Caco-2 (cell line): ENCODE data around the gene ZFR2. TPM values are rescaled to one million over a fixed set of nuclear protein-coding genes. Genes with fewer than 3 reads are reported as not detected.

Experiments
- BruUV-seq: library from RNA; stranded (reverse); fragments of 400-500 nt; replicated peaks from 2 replicates; lab custom pipeline; 2021; lab: Mats Ljungman, UMichigan
- CTCF ChIA-PET: fragments of 300-600 bp; sonication (Branson Sonifier 250); formaldehyde crosslinking; loops from one replicate; lab custom pipeline; 2022; ENCODE audit warnings: antibody characterized with exemption; lab: Charles Lee
- POLR2A ChIA-PET: fragments of 300-600 bp; sonication (Branson Sonifier 250); formaldehyde crosslinking; loops from one replicate; lab custom pipeline; 2022; ENCODE audit warnings: antibody characterized with exemption; lab: Charles Lee
- DNase-seq, 2 experiments: peaks; one replicate each; pipeline versions ENCODE4 v3.0.0 to v3.0.0-alpha.2; 2020 to 2022
- H3K27me3 ChIP-seq: replicated peaks from 2 replicates; pipeline ENCODE4 v1.6.0; 2011; ENCODE audit warnings: low read length; ENCODE audit not compliant: control insufficient read depth, insufficient read depth
- H3K36me3 ChIP-seq: 2 replicates; pipeline ENCODE4 v1.5.1; 2011; ENCODE audit warnings: low read length; ENCODE audit not compliant: control insufficient read depth, insufficient read depth
- H3K4me1 ChIP-seq: fragments of 250-450 bp; sonication (Bioruptor Pico); 2 replicates; pipeline ENCODE4 v1.5.1; 2020; ENCODE audit warnings: mild to moderate bottlenecking
- H3K4me3 ChIP-seq: 2 replicates; pipeline ENCODE4 v1.5.1; 2011; ENCODE audit warnings: low read depth, mild to moderate bottlenecking, control low read depth, low read length
- H3K9me3 ChIP-seq: fragments of 250-450 bp; sonication (Bioruptor Pico); 2 replicates; pipeline ENCODE4 v1.5.1; 2020; ENCODE audit warnings: mild to moderate bottlenecking, moderate library complexity
- H3K27ac Mint-ChIP-seq: one replicate; pipeline ENCODE4 v1.8.0; 2022; ENCODE audit warnings: mixed read lengths; ENCODE audit not compliant: unreplicated experiment
- H3K27me3 Mint-ChIP-seq: one replicate; pipeline ENCODE4 v1.8.0; 2022; ENCODE audit warnings: mixed read lengths; ENCODE audit not compliant: insufficient read depth, unreplicated experiment
- H3K36me3 Mint-ChIP-seq: one replicate; pipeline ENCODE4 v1.8.0; 2022; ENCODE audit warnings: mild to moderate bottlenecking, mixed read lengths; ENCODE audit not compliant: insufficient read depth, unreplicated experiment
- H3K4me1 Mint-ChIP-seq: one replicate; pipeline ENCODE4 v1.8.0; 2022; ENCODE audit warnings: low read depth, mixed read lengths; ENCODE audit not compliant: unreplicated experiment
- H3K4me3 Mint-ChIP-seq: one replicate; pipeline ENCODE4 v1.8.0; 2022; ENCODE audit warnings: mild to moderate bottlenecking, moderate library complexity, mixed read lengths; ENCODE audit not compliant: unreplicated experiment
- H3K9me3 Mint-ChIP-seq: one replicate; pipeline ENCODE4 v1.8.0; 2022; ENCODE audit warnings: mixed read lengths; ENCODE audit not compliant: unreplicated experiment
- CTCF ChIP-seq, 2 experiments: fragments of 200-600 bp in 1 of 2; IDR thresholded peaks; 1 replicate in 1 of 2; 2 replicates in 1 of 2; pipeline versions ENCODE4 v1.5.1 to v1.8.0; 2011 to 2022; ENCODE audit warnings: antibody characterized with exemption in 1 of 2, control low read depth in 1 of 2, inconsistent platforms in 1 of 2, low read depth in 1 of 2, low read length in 1 of 2, mild to moderate bottlenecking in 1 of 2, moderate library complexity in 1 of 2; ENCODE audit not compliant: insufficient read depth in 1 of 2, severe bottlenecking in 1 of 2, unreplicated experiment in 1 of 2
- intact Hi-C: fragments of 100-400 bp; cut with micrococcal nuclease; formaldehyde crosslinking; loops from one replicate; pipeline ENCODE4 v1.10.0; 2022; ENCODE audit not compliant: unreplicated experiment
- total RNA-seq: library from RNA; stranded (reverse); gene quantifications from 2 replicates; pipeline ENCODE4 v1.2.3, GENCODE V29; 2022

Gene ZFR2
- total RNA-seq, 1 experiment from 2014 or later, result not detected

- ChIA-PET CTCF (interaction anchor here (0.6 kb wide), 1 partner anchor 64 kb away, joined by 4 read pairs; no protein-coding TSS in a partner anchor), POLR2A (no interaction called here)
- TF ChIP-seq CTCF (IDR thresholded peaks at IDR 0.05; ENCODE audit: insufficient read depth in 1 of 2, low read depth in 1 of 2, low read length in 1 of 2, severe bottlenecking in 1 of 2, unreplicated experiment in 1 of 2), result no peak
- H3K27ac Mint-ChIP-seq, result no peak overlapping the region
- no peaks in the 10 kb centered on the region for H3K4me1 Mint-ChIP-seq
- no peaks in the 10 kb centered on the region for H3K4me1 ChIP-seq
- intact Hi-C loops, result no loop called here
- no peaks in the 10 kb centered on the region for H3K9me3 Mint-ChIP-seq
- peaks cover 5% of the 10 kb centered on the region for H3K27me3 Mint-ChIP-seq
- no peak overlapping the region for H3K4me3 Mint-ChIP-seq
- no peaks in the 10 kb centered on the region for H3K36me3 ChIP-seq
- no TSS peak for BruUV-seq
- H3K27me3 ChIP-seq, result no peaks in the 10 kb centered on the region; the same call in 1 of the 2 replicates
- H3K4me3 ChIP-seq, result no peak overlapping the region
- H3K36me3 Mint-ChIP-seq, result no peaks in the 10 kb centered on the region
- H3K9me3 ChIP-seq, result no peaks in the 10 kb centered on the region
- DNase-seq, result no peak
Observed at GRCh38 chr19:3803114-3803888, 65.5 kb downstream of the ZFR2 start.

- H3K4me3 Mint-ChIP-seq, result no peak overlapping the region
- ChIA-PET POLR2A (no interaction called here), CTCF (no interaction called here)
- H3K36me3 Mint-ChIP-seq, result no peaks in the 10 kb centered on the region
- Histone ChIP-seq H3K4me1 (no peaks in the 10 kb centered on the region), H3K27me3 (no peaks in the 10 kb centered on the region; the same call in 1 of the 2 replicates), H3K4me3 (no peak overlapping the region), H3K36me3 (no peaks in the 10 kb centered on the region), H3K9me3 (no peaks in the 10 kb centered on the region)
- BruUV-seq, result no TSS peak
- DNase-seq, result no peak
- no peak for TF ChIP-seq CTCF (IDR thresholded peaks at IDR 0.05; ENCODE audit: insufficient read depth in 1 of 2, low read depth in 1 of 2, low read length in 1 of 2, severe bottlenecking in 1 of 2, unreplicated experiment in 1 of 2)
- no peak overlapping the region for H3K27ac Mint-ChIP-seq
- intact Hi-C loops, result no loop called here
- H3K4me1 Mint-ChIP-seq, result no peaks in the 10 kb centered on the region
- no peaks in the 10 kb centered on the region for H3K9me3 Mint-ChIP-seq
- peaks cover 5% of the 10 kb centered on the region for H3K27me3 Mint-ChIP-seq
Observed at GRCh38 chr19:3801412-3802096, 67.3 kb downstream of the ZFR2 start.

GRCh38 chr19:3800996-3801395, 67.8 kb downstream of the ZFR2 start:
- Histone ChIP-seq H3K4me1 (no peaks in the 10 kb centered on the region), H3K36me3 (no peaks in the 10 kb centered on the region), H3K27me3 (no peaks in the 10 kb centered on the region; the same call in 1 of the 2 replicates), H3K9me3 (no peaks in the 10 kb centered on the region), H3K4me3 (no peak overlapping the region)
- H3K4me3 Mint-ChIP-seq, result no peak overlapping the region
- POLR2A ChIA-PET, result no interaction called here
- CTCF ChIA-PET, result no interaction called here
- H3K27me3 Mint-ChIP-seq, result peaks cover 5% of the 10 kb centered on the region
- no peak for DNase-seq
- no TSS peak for BruUV-seq
- H3K27ac Mint-ChIP-seq, result no peak overlapping the region
- H3K36me3 Mint-ChIP-seq, result no peaks in the 10 kb centered on the region
- TF ChIP-seq CTCF (IDR thresholded peaks at IDR 0.05; ENCODE audit: insufficient read depth in 1 of 2, low read depth in 1 of 2, low read length in 1 of 2, severe bottlenecking in 1 of 2, unreplicated experiment in 1 of 2), result no peak
- no peaks in the 10 kb centered on the region for H3K9me3 Mint-ChIP-seq
- H3K4me1 Mint-ChIP-seq, result no peaks in the 10 kb centered on the region
- intact Hi-C loops, result no loop called here
